ENCODE data around the gene LARGE1.

The LARGE1 gene

GRCh38 chr22:33599596-33599995, 320.7 kb downstream of the LARGE1 start:
- TF ChIP-seq CTCF (IDR thresholded peaks at IDR 0.05; ENCODE audit: low read depth, low read length), result no peak
- H3K4me3 ChIP-seq (ENCODE audit: low read depth, low read length), result no peak overlapping the region

DNA sequence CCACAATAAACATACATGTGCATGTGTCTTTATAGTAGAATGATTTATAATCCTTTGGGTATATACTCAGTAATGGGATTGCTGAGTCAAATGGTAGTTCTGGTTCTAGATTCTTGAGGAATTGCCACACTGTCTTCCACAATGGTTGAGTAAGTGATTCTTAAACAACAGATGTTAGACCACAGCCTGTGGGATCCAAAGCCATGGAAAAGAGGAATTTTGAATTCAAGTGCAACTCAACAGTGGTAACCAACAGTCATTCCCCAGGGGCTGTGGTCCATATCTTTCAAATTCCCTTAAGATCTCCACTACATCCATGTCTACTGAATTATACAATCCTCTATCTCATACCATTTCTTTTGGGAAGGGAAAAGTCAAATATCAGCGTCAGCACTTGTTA, 321.5 kb downstream of the LARGE1 start:
- no peak overlapping the region for H3K4me3 ChIP-seq (ENCODE audit: low read depth, low read length)
- no peak for TF ChIP-seq CTCF (IDR thresholded peaks at IDR 0.05; ENCODE audit: low read depth, low read length)

DNA sequence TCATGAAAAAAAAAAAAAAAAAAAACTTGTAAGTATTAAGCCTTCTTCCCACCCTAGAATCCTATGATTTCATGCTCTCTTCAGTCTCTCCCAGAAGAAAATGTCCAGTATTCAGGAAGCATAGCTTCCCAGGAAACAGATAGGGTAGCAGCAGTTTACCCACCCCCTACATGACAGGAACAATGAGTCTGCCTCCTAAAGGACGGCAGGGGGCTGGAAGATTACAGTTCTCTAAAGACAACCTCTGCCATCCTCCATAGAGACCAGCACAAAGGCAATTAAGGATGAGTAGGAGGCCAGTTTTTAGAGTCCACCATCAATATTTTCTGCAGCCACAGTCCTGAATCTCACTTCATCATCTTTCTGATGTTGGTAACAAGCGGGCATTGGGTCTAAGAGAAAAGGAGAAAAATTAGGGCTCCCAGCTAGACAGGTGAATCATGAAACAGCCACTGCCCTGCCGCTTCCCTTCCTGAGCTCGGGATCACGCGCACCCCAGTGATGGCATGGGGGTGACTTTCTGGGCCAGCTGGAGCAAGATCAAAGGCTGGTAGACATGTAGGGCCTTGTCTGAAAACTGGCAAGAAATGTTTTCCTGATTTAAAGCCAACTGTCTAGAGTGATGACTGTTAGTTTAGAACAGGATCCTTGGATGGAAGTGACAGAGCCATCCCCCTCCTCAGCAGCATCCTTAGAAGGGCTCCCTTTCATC, 322.8 kb downstream of the LARGE1 start:
- no peak overlapping the region for H3K4me3 ChIP-seq (ENCODE audit: low read depth, low read length)
- no peak for TF ChIP-seq CTCF (IDR thresholded peaks at IDR 0.05; ENCODE audit: low read depth, low read length)

GRCh38 chr22:33593818-33594217, 326.5 kb downstream of the LARGE1 start:
- no peak overlapping the region for H3K4me3 ChIP-seq (ENCODE audit: low read depth, low read length)

GRCh38 chr22:33591946-33592345, 328.3 kb downstream of the LARGE1 start:
- no peak for TF ChIP-seq CTCF (IDR thresholded peaks at IDR 0.05; ENCODE audit: low read depth, low read length)
- no peak overlapping the region for H3K4me3 ChIP-seq (ENCODE audit: low read depth, low read length)

More at GRCh38 chr22:33593818-33594217, 326.5 kb downstream of the LARGE1 start:
- no peak for TF ChIP-seq CTCF (IDR thresholded peaks at IDR 0.05; ENCODE audit: low read depth, low read length)

GRCh38 chr22:33589297-33589696, 331.0 kb downstream of the LARGE1 start:
- H3K4me3 ChIP-seq (ENCODE audit: low read depth, low read length), result no peak overlapping the region
- no peak for TF ChIP-seq CTCF (IDR thresholded peaks at IDR 0.05; ENCODE audit: low read depth, low read length)

DNA sequence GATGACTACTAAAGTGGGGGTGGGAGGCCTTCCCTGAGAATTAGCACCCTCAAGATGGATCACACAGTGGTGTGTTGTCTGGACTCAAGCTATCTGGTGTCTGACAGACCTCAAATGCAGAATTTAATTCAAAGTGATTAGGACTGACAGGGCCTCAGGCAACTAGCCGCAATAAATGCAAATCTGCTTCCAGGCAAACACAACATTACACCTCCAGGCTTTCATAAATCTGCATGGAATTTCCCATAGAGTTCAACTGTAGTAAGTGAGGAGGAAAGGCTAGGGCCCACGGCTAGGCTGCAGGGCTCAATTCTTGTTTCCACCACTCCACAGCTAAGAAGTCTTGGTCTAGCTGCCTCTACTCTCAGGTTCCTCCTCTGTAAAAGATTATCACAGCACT, 331.4 kb downstream of the LARGE1 start:
- H3K4me3 ChIP-seq (ENCODE audit: low read depth, low read length), result no peak overlapping the region
- no peak for TF ChIP-seq CTCF (IDR thresholded peaks at IDR 0.05; ENCODE audit: low read depth, low read length)
